ENCODE data around the gene BTNL9.
"Not testable (repeated sequence)": the region's sequence is repeated elsewhere in the genome, so short reads cannot be mapped to it uniquely, and the experiment has no call there.

The BTNL9 gene

GRCh38 chr5:181092428-181092827, 52.4 kb downstream of the BTNL9 start:
- Histone ChIP-seq H3K4me3 (ENCODE audit: low read length) (no peak overlapping the region), H3K27me3 (ENCODE audit: low read depth, low read length) (no peaks in the 10 kb centered on the region), H3K79me2 (ENCODE audit: low read length) (no peaks in the 10 kb centered on the region), H3K27ac (ENCODE audit: low read length) (no peak overlapping the region), H4K20me1 (ENCODE audit: insufficient read depth, low read length) (no peaks in the 10 kb centered on the region), H3K4me1 (ENCODE audit: low read length) (no peaks in the 10 kb centered on the region), H3K4me2 (ENCODE audit: low read length) (no peak overlapping the region), H3K9ac (ENCODE audit: low read length) (no peak overlapping the region), H3K9me3 (ENCODE audit: insufficient read depth, low read length) (no peaks in the 10 kb centered on the region), H2AFZ (ENCODE audit: low read depth, low read length) (no peak overlapping the region), H3K36me3 (replicated peaks; ENCODE audit: low read depth, low read length) (no peaks in the 10 kb centered on the region)
- TF ChIP-seq CTCF (IDR thresholded peaks at IDR 0.05; ENCODE audit: low read depth, low read length) = no peak
- TF ChIP-seq EZH2phosphoT487 (IDR thresholded peaks at IDR 0.05; ENCODE audit: low read depth) = no peak

GRCh38 chr5:181095162-181095561, 55.1 kb downstream of the BTNL9 start:
- H3K4me2 ChIP-seq (ENCODE audit: low read length) = not testable (repeated sequence)

GRCh38 chr5:181096721-181097382, 56.8 kb downstream of the BTNL9 start:
- H3K36me3 ChIP-seq (replicated peaks; ENCODE audit: low read depth, low read length); H3K4me3 ChIP-seq (ENCODE audit: low read length); H3K4me1 ChIP-seq (ENCODE audit: low read length); H3K27me3 ChIP-seq (ENCODE audit: low read depth, low read length); H3K27ac ChIP-seq (ENCODE audit: low read length); H3K9me3 ChIP-seq (ENCODE audit: insufficient read depth, low read length); H2AFZ ChIP-seq (ENCODE audit: low read depth, low read length); H3K9ac ChIP-seq (ENCODE audit: low read length); H3K79me2 ChIP-seq (ENCODE audit: low read length); H3K4me2 ChIP-seq (ENCODE audit: low read length); H4K20me1 ChIP-seq (ENCODE audit: insufficient read depth, low read length): not testable (repeated sequence)

More at GRCh38 chr5:181095162-181095561, 55.1 kb downstream of the BTNL9 start:
- not testable (repeated sequence) for H3K4me1 ChIP-seq (ENCODE audit: low read length); H3K4me3 ChIP-seq (ENCODE audit: low read length); H2AFZ ChIP-seq (ENCODE audit: low read depth, low read length); H4K20me1 ChIP-seq (ENCODE audit: insufficient read depth, low read length); H3K9ac ChIP-seq (ENCODE audit: low read length); H3K27ac ChIP-seq (ENCODE audit: low read length); H3K27me3 ChIP-seq (ENCODE audit: low read depth, low read length); H3K9me3 ChIP-seq (ENCODE audit: insufficient read depth, low read length); H3K79me2 ChIP-seq (ENCODE audit: low read length); H3K36me3 ChIP-seq (replicated peaks; ENCODE audit: low read depth, low read length)

GRCh38 chr5:181097383-181097753, 57.3 kb downstream of the BTNL9 start:
- not testable (repeated sequence) for H3K4me2 ChIP-seq (ENCODE audit: low read length); H3K4me1 ChIP-seq (ENCODE audit: low read length); H4K20me1 ChIP-seq (ENCODE audit: insufficient read depth, low read length); H3K36me3 ChIP-seq (replicated peaks; ENCODE audit: low read depth, low read length); H3K27ac ChIP-seq (ENCODE audit: low read length); H3K4me3 ChIP-seq (ENCODE audit: low read length); H3K9ac ChIP-seq (ENCODE audit: low read length); H3K27me3 ChIP-seq (ENCODE audit: low read depth, low read length); H3K79me2 ChIP-seq (ENCODE audit: low read length); H3K9me3 ChIP-seq (ENCODE audit: insufficient read depth, low read length); H2AFZ ChIP-seq (ENCODE audit: low read depth, low read length)

- H3K4me3 ChIP-seq (ENCODE audit: low read length); H4K20me1 ChIP-seq (ENCODE audit: insufficient read depth, low read length): not testable (repeated sequence)
These were observed 57.9 kb downstream of the BTNL9 start for GRCh38 chr5:181097759-181098491.

More at GRCh38 chr5:181097759-181098491, 57.9 kb downstream of the BTNL9 start:
- not testable (repeated sequence) for H3K27ac ChIP-seq (ENCODE audit: low read length); H3K36me3 ChIP-seq (replicated peaks; ENCODE audit: low read depth, low read length); H3K4me1 ChIP-seq (ENCODE audit: low read length); H3K9ac ChIP-seq (ENCODE audit: low read length); H3K4me2 ChIP-seq (ENCODE audit: low read length); H3K79me2 ChIP-seq (ENCODE audit: low read length); H3K27me3 ChIP-seq (ENCODE audit: low read depth, low read length); H2AFZ ChIP-seq (ENCODE audit: low read depth, low read length); H3K9me3 ChIP-seq (ENCODE audit: insufficient read depth, low read length)

All from OCI-LY3 (cell line).